PC-3 (cell line): ENCODE data around the gene ANK2.

ENCODE experiments used
- EZH2 ChIP-seq: fragments of 300-600 bp; sonication (generic); IDR thresholded peaks from one replicate; pipeline ENCODE4 v1.6.1; 2017; ENCODE audit warnings: antibody characterized with exemption, mild to moderate bottlenecking, low read length; ENCODE audit not compliant: unreplicated experiment
- EZH2phosphoT487 ChIP-seq: fragments of 300-600 bp; sonication (generic); IDR thresholded peaks from 2 replicates; pipeline ENCODE4 v1.6.1; 2018; ENCODE audit warnings: mild to moderate bottlenecking, antibody characterized with exemption, low read length, borderline replicate concordance
- TF ChIP-seq, protein P1 (sequence below): fragments of 300-600 bp; sonication (generic); conservative IDR thresholded peaks from 2 replicates; pipeline ENCODE4 v1.5.1; 2017; ENCODE audit warnings: antibody characterized with exemption, low read depth, mild to moderate bottlenecking, low read length

DNA sequence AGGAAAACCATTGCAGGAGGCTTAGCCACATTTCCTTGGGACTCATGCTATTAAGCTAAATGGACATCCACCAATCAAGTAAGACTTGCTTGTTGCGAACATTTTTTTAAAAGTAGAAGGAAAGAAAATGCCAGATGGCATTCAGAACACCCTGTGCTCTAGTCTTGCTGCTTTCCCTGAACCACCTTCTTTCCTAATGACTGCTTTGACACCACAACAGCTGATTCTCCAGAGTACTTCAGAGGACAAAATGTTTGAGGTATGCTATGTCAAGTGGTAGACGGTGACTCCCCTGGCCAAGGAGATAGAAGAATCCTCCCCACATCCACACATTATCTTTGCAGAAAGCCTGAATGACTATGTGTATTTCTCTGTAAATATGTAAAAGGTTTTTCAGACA is 65.4 kb downstream of the ANK2 start:
- TF ChIP-seq EZH2phosphoT487 (no peak), EZH2 (no peak)
- TF ChIP-seq, protein P1, sequence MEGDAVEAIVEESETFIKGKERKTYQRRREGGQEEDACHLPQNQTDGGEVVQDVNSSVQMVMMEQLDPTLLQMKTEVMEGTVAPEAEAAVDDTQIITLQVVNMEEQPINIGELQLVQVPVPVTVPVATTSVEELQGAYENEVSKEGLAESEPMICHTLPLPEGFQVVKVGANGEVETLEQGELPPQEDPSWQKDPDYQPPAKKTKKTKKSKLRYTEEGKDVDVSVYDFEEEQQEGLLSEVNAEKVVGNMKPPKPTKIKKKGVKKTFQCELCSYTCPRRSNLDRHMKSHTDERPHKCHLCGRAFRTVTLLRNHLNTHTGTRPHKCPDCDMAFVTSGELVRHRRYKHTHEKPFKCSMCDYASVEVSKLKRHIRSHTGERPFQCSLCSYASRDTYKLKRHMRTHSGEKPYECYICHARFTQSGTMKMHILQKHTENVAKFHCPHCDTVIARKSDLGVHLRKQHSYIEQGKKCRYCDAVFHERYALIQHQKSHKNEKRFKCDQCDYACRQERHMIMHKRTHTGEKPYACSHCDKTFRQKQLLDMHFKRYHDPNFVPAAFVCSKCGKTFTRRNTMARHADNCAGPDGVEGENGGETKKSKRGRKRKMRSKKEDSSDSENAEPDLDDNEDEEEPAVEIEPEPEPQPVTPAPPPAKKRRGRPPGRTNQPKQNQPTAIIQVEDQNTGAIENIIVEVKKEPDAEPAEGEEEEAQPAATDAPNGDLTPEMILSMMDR = no peak
